K562 (cell line): Measurements from ENCODE around the gene DYRK2. TPM values are rescaled to one million over a fixed set of nuclear protein-coding genes. Genes with fewer than 3 reads are reported as not detected.

Experiments used
- BRF1 ChIP-seq: IDR thresholded peaks from 3 replicates; pipeline ENCODE4 v1.6.1; 2011; ENCODE audit warnings: borderline replicate concordance, mild to moderate bottlenecking; ENCODE audit not compliant: insufficient read length; ENCODE audit errors: extremely low read depth
- DNMT1 ChIP-seq: fragments of 450-650 bp; IDR thresholded peaks from 2 replicates; pipeline ENCODE4 v1.6.1; 2016; ENCODE audit warnings: antibody characterized with exemption, mild to moderate bottlenecking
- NRF1 ChIP-seq, 2 experiments: fragments of 450-650 bp; IDR thresholded peaks in 1 of 2; conservative IDR thresholded peaks in 1 of 2; 2 replicates each; pipeline ENCODE4 v1.6.1; 2014; ENCODE audit warnings: mild to moderate bottlenecking in 2 of 2
- SMAD4 ChIP-seq: fragments of 250-450 bp; sonication (Bioruptor Pico); conservative IDR thresholded peaks from 2 replicates; pipeline ENCODE4 v1.8.0; 2021; ENCODE audit warnings: inconsistent platforms, mild to moderate bottlenecking, moderate library complexity
- TRIM28 ChIP-seq: fragments of 450-650 bp; IDR thresholded peaks from 2 replicates; pipeline ENCODE4 v1.6.1; 2017
- XRCC3 ChIP-seq: fragments of 450-650 bp; IDR thresholded peaks from 2 replicates; pipeline ENCODE4 v1.6.1; 2017; ENCODE audit warnings: mild to moderate bottlenecking, moderate library complexity
- ZBTB1 ChIP-seq: sonication (generic); formaldehyde crosslinking; IDR thresholded peaks from 2 replicates; pipeline ENCODE4 v1.8.1; 2023; ENCODE audit warnings: missing genetic modification reagents, low read depth, mild to moderate bottlenecking, borderline replicate concordance
- ZNF212 ChIP-seq: fragments of 450-650 bp; formaldehyde crosslinking; IDR thresholded peaks from 2 replicates; pipeline ENCODE4 v1.4.0; 2020; ENCODE audit warnings: mild to moderate bottlenecking
- ZZZ3 ChIP-seq: fragments of 450-650 bp; IDR thresholded peaks from 2 replicates; pipeline ENCODE4 v1.6.1; 2016; ENCODE audit warnings: antibody characterized with exemption, mild to moderate bottlenecking, moderate library complexity
- polyA plus RNA-seq, 8 experiments: library from polyadenylated mRNA; depleted of rRNA in 4 of 8; stranded (reverse) in 5 of 8; unstranded in 3 of 8; fragments of >200 nt; fragmentation: Nextera tagmentation in 2 of 8; fragmentation: Illumina TruSeq in 1 of 8; extraction: Ambion mirVana in 2 of 8; extraction: Trizol in 1 of 8; gene quantifications; 2 replicates each; pipeline versions ENCODE4 v1.2.1 to v1.2.3, GENCODE V29; 2011 to 2014; ENCODE audit warnings: inconsistent platforms in 1 of 8, missing spikeins in 1 of 8
- total RNA-seq, 7 experiments: library from RNA; depleted of rRNA in 6 of 7; stranded (reverse); fragments of >200 nt in 6 of 7; fragmentation: Illumina TruSeq in 2 of 7; extraction: Trizol in 2 of 7; gene quantifications; 2 replicates each; pipeline versions ENCODE4 v1.2.1 to v1.2.3, GENCODE V29; 2011 to 2021; ENCODE audit warnings: low replicate concordance in 1 of 7
- TF ChIP-seq, protein P1 (sequence below): fragments of 450-650 bp; IDR thresholded peaks from 2 replicates; pipeline ENCODE4 v1.6.1; 2016; ENCODE audit warnings: mild to moderate bottlenecking
- TF ChIP-seq, protein P2 (sequence below), 2 experiments: fragments of 450-650 bp; formaldehyde crosslinking in 1 of 2; IDR thresholded peaks; 2 replicates each; pipeline versions ENCODE4 v1.4.0 to v1.6.1; 2014 to 2020; ENCODE audit warnings: mild to moderate bottlenecking in 2 of 2, borderline replicate concordance in 1 of 2, low read depth in 1 of 2
- TF ChIP-seq, protein P3 (sequence below): fragments of 250-450 bp; sonication (Bioruptor Pico); IDR thresholded peaks from 2 replicates; pipeline ENCODE4 v1.4.0; 2020; ENCODE audit warnings: mild to moderate bottlenecking, moderate library complexity
- TF ChIP-seq, protein P4 (sequence below): sonication (generic); formaldehyde crosslinking; IDR thresholded peaks from 2 replicates; pipeline ENCODE4 v1.8.0; 2022; ENCODE audit warnings: missing genetic modification reagents, mild to moderate bottlenecking, moderate library complexity, borderline replicate concordance

DYRK2 gene
- total and polyA plus RNA-seq, 9 of the 15 experiments (the other 6 are each of a cell fraction or from before 2014, with no cell fraction given) = 1.7 to 15.4 (median 8.4) TPM

DNA sequence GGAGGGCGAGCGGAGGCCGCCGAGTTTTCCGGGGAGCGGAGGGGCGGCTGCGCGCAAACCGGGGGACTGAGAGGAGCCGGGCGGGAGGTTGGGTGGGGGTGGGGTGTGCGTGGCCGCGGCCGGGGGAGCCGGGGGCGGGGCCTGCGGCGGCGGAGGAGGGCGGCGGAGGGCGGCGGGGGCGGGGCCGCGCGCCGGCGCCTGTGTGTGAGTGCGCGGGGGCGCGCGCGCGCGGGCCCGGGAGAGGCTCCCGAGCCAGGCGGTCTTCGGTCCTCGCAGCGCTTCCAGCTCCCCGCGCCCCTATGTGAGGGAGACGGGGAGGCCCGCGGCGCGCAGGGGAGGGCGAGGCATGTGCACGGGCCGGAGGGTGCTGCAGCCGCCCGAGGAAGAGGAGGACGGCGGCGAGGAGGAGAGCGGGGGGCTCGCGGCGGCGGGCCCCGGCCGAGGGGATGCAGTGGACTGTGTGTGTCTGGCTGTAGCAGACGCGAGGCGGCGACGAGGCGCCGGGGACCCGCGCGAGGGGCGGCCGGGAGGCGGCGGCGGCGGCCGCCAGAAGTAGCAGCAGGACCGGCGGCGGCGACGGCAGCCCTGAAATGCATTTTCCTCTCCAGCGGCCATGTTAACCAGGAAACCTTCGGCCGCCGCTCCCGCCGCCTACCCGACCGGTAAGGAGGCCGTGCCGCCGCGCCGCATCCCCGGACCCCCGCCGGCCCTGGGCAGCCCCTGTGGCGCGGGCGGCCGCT lies at the start of gene DYRK2 (continued):
- TF ChIP-seq, protein P1, sequence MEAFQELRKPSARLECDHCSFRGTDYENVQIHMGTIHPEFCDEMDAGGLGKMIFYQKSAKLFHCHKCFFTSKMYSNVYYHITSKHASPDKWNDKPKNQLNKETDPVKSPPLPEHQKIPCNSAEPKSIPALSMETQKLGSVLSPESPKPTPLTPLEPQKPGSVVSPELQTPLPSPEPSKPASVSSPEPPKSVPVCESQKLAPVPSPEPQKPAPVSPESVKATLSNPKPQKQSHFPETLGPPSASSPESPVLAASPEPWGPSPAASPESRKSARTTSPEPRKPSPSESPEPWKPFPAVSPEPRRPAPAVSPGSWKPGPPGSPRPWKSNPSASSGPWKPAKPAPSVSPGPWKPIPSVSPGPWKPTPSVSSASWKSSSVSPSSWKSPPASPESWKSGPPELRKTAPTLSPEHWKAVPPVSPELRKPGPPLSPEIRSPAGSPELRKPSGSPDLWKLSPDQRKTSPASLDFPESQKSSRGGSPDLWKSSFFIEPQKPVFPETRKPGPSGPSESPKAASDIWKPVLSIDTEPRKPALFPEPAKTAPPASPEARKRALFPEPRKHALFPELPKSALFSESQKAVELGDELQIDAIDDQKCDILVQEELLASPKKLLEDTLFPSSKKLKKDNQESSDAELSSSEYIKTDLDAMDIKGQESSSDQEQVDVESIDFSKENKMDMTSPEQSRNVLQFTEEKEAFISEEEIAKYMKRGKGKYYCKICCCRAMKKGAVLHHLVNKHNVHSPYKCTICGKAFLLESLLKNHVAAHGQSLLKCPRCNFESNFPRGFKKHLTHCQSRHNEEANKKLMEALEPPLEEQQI = no peak
- TF ChIP-seq BRF1 (no peak), SMAD4 (peak; percentile 66; the same call in 1 of the 2 replicates), TRIM28 (no peak), ZNF212 (CRISPR knock-in tag) (no peak), XRCC3 (no peak), NRF1 (conservative IDR thresholded peaks at IDR 0.05 in 1 of 2, IDR thresholded peaks at IDR 0.05 in 1 of 2) (peak in 1 of 2 experiments; percentile 60; a peak in 2 of 4 replicates), ZBTB1 (CRISPR knock-in tag) (no peak), ZZZ3 (no peak), DNMT1 (no peak)
- TF ChIP-seq, protein P2, sequence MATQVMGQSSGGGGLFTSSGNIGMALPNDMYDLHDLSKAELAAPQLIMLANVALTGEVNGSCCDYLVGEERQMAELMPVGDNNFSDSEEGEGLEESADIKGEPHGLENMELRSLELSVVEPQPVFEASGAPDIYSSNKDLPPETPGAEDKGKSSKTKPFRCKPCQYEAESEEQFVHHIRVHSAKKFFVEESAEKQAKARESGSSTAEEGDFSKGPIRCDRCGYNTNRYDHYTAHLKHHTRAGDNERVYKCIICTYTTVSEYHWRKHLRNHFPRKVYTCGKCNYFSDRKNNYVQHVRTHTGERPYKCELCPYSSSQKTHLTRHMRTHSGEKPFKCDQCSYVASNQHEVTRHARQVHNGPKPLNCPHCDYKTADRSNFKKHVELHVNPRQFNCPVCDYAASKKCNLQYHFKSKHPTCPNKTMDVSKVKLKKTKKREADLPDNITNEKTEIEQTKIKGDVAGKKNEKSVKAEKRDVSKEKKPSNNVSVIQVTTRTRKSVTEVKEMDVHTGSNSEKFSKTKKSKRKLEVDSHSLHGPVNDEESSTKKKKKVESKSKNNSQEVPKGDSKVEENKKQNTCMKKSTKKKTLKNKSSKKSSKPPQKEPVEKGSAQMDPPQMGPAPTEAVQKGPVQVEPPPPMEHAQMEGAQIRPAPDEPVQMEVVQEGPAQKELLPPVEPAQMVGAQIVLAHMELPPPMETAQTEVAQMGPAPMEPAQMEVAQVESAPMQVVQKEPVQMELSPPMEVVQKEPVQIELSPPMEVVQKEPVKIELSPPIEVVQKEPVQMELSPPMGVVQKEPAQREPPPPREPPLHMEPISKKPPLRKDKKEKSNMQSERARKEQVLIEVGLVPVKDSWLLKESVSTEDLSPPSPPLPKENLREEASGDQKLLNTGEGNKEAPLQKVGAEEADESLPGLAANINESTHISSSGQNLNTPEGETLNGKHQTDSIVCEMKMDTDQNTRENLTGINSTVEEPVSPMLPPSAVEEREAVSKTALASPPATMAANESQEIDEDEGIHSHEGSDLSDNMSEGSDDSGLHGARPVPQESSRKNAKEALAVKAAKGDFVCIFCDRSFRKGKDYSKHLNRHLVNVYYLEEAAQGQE (IDR thresholded peaks at IDR 0.05; ENCODE audit: borderline replicate concordance) = no peak
- TF ChIP-seq, protein P2 (CRISPR knock-in tag; IDR thresholded peaks at IDR 0.05; ENCODE audit: low read depth) = 0 out of 2 replicates have a peak, but pooled peaks have one; percentile 26
- TF ChIP-seq, protein P3, sequence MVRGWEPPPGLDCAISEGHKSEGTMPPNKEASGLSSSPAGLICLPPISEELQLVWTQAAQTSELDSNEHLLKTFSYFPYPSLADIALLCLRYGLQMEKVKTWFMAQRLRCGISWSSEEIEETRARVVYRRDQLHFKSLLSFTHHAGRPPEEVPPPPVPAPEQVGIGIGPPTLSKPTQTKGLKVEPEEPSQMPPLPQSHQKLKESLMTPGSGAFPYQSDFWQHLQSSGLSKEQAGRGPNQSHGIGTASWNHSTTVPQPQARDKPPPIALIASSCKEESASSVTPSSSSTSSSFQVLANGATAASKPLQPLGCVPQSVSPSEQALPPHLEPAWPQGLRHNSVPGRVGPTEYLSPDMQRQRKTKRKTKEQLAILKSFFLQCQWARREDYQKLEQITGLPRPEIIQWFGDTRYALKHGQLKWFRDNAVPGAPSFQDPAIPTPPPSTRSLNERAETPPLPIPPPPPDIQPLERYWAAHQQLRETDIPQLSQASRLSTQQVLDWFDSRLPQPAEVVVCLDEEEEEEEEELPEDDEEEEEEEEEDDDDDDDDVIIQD (CRISPR knock-in tag) = 0 out of 2 replicates have a peak, but pooled peaks have one; percentile 45
- TF ChIP-seq, protein P4, sequence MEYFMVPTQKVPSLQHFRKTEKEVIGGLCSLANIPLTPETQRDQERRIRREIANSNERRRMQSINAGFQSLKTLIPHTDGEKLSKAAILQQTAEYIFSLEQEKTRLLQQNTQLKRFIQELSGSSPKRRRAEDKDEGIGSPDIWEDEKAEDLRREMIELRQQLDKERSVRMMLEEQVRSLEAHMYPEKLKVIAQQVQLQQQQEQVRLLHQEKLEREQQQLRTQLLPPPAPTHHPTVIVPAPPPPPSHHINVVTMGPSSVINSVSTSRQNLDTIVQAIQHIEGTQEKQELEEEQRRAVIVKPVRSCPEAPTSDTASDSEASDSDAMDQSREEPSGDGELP (CRISPR knock-in tag) = no peak
